GM18870 (cell line): ENCODE measurements around the gene ALDH1B1.
"Not testable (repeated sequence)": the region's sequence is repeated elsewhere in the genome, so short reads cannot be mapped to it uniquely, and the experiment has no call there.

ENCODE experiments used
- ATAC-seq: cut with Tn5 transposase; IDR thresholded peaks from one replicate; pipeline ENCODE4 v1.9.1; 2021; ENCODE audit warnings: moderate library complexity; ENCODE audit not compliant: unreplicated experiment

The ALDH1B1 gene

DNA sequence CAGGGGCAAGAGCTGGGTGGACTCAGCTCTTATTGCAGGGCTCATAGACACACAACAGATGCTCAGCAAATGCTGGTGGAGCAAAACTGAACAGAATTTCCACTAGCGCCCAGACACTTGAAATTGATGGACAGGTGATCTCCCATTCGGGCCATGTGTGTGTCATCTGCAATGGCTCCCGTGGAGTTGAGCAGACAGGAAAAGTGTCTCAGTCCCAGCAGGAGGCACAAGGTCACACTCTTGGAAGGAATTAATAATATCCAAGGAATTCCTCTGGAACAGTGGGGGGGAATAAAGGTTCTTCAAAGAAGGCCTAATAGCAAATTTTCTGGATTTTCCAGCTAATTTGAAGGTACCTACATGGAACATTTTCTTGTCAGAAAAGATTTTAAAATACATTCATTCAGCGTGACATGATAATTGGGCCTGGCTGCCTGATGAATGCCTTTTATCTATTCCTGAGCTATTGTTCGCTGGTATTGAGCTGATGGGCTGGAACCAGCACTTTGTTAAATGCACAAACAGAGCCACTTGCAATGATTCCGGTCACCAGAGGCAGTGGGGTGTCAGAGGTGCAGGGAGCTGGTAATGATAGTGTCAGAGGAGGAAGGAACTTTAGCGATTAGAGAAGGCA, 31.5 kb upstream of the ALDH1B1 start:
- ATAC-seq, result no peak

DNA sequence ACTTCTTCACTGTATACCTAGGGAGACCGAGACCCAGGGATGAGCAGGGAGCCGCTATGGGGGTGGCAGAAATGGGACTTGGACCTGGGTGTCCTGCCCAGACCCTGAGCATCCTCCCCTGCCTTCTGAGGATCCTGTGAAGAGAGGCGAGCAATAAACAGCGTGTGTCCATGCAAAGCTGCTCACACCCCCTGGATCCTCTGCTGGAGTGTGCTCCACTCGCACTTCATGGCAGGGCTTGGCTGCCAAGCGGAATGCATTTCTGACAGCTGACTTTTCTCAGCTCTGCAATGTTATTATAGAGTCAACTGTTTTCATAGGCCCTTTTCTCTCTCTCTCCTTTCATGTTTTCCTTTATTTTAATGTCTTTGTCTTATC, 31.0 kb upstream of the ALDH1B1 start:
- no peak for ATAC-seq

DNA sequence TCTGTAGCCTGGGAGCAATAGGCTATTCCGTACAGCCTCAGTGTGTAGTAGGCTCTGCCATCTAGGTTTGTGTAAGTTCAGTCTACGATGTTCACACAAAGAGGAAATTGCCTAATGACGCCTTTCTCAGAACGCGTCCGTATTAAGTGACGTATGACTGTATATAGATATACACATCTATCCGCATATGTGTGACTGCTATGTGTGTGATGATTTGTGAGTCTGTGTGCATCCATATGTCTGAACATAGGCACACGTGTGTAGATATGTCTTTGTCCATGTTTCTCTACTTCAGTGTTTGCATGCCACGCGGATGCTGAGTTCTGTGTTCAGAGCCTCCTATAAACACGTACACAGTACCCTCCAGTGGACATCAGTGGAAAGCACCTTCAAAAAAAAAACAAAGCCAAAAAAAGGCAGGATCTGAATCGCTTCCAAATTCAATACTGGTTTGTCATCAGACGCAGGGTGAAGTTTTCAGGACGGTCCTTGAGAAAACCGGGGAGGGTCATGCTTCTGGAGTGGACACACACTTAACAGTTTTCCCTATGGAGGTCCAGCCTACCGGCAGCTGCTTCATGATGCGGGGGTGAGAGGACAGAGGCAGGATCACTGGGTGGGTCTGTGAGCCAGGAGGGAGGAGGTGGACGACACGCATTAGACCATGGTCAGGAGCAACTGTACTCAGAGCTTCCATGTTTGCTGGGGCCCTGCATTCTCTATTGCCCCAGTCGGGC, 29.5 kb upstream of the ALDH1B1 start:
- no peak for ATAC-seq

DNA sequence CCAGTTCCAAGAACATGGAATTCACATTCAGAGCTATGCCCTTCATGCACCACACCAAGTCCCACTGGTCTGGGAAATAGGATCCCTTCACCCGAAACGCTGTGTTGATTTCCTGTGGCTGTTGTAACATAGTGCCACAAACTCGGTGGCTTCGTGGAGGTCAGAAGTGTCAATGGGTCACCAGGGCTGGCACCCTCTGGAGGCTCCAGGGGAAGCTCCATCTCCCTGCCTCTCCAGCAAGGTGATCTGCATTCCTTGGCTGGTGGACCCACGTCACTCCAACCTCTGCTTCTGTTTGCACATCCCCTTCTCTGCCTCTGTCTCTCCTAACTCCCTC, 28.9 kb upstream of the ALDH1B1 start:
- ATAC-seq, result no peak

DNA sequence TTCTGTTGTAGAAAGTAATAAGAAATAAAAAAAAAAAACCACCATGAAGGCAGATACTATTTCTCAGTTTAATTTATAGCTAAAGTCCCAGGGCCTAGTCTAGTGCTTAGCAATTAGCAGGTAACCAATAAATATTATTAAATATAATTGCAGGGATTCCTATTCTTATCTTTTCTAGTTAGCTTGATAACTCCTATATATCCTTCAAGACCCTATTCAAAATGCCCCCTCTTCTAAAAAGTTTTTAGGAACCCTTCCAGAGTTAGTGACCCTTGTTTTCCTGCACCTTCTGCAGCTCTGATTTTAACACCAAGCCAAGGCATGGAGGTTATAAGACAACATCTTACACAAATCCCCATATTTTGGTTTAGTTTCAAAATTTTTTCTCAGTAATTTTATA, 24.6 kb upstream of the ALDH1B1 start:
- no peak for ATAC-seq

DNA sequence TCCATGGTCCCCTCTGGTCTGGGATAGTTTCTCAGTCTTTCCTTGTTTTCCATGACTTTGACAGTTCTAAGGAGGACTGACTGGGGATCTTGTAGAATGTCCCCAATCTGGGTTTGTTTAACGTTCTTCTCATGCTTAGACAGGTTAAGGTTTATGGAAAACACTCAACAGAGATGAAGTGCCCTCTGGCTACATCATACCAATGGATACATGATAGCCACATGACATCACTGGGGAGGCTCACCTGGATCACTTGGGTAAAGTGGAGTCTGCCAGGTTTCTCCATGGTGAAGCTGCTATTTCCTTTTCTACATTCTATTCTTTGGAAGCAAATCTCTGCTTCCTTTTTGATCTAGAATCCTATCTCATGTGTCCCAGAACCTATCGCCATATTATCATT, 23.8 kb upstream of the ALDH1B1 start:
- ATAC-seq, result no peak

DNA sequence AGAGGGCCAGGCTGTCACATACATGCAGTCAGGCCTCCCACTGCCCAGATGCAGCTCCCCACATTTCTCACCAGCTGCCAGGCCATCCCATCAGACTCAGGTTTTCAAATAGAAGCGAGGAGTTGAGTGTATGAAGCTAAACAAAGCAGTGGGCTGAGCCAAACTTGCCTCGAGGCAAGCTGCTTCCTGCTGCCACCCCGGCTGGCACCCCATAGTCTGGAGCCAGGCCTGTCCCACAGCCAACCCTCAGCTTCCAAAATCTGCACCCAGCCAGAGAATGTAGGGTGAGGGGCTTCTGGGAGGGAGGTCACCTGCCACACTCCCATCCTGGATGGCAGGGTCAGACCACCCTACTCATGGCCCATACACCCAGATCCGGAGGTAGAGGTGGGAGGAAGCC, 22.3 kb upstream of the ALDH1B1 start:
- no peak for ATAC-seq

DNA sequence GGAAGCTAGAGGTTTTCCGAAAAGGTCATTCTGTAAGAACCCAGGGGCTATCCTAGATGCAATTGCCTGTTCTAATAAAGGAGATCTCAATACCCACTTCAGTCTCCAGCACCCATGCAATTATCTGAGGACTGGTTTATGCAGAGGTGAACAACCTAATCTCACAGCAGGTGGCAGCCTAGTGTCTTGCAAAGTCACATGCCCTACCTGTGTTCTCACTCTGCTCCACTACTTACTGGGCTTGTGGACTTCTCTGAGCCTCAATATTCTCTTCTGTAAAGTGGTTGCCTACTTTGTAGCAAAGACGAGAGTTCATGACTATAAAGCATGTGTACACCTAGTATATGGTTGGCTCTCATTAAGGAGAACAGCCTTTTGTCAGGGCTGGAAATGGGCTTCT, 21.0 kb upstream of the ALDH1B1 start:
- ATAC-seq, result peak; percentile 78

DNA sequence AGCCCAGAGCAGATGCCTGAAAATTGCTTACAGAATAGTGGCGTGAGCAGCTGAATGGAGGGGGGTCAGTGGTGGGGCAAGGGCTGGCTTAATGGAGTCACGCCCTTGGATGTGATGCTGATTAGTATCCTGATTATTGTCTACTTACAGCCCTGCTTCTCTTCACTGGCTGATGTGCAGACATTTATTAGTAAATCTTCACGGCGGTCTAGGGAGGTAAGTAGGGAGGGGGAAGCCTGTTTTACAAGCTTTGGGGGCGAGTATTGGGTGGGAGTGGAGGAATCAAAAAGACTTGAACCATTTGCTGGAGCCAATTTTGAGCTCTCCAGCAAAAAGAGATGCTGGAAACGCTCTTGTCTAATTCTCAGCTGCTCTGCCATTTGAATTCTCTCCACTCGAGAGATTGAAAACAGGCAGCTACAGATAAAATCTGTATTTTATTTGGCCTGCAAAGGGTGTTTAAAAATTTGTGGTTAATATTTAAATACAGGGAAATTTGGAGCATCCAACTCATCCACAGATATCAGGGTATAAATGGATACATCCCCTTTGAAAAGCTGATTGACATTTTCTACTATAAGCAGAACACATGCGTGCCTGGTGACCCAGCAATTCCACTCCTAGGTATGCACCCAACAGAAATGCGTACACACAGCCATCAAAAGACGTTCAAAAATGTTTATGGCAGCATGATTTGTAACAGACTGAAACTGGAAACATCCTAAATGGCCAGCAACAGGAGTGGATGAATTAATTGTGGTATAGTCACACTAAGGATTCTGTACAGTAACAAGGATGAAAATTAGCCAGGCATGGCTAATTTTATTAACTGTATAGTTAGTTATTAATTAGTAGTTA, 19.5 kb upstream of the ALDH1B1 start:
- ATAC-seq, result no peak

DNA sequence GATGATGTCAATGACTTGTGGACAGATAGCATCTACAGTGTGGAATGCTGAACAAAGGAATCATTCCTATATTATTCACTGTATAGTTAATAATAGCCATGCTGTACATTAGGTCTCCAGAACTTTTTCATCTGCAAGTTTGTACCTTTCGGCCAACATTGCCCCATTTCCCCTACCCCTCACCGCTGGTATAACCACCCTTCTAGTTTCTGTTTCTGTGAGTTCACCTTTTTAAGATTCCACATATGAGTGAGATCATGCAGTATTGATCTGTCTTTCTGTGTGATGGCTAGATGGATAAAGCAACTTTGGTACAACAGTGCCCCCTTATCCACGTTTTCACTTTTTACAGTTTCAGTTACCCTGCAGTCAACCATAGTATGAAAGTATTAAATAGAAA, 18.8 kb upstream of the ALDH1B1 start:
- no peak for ATAC-seq

DNA sequence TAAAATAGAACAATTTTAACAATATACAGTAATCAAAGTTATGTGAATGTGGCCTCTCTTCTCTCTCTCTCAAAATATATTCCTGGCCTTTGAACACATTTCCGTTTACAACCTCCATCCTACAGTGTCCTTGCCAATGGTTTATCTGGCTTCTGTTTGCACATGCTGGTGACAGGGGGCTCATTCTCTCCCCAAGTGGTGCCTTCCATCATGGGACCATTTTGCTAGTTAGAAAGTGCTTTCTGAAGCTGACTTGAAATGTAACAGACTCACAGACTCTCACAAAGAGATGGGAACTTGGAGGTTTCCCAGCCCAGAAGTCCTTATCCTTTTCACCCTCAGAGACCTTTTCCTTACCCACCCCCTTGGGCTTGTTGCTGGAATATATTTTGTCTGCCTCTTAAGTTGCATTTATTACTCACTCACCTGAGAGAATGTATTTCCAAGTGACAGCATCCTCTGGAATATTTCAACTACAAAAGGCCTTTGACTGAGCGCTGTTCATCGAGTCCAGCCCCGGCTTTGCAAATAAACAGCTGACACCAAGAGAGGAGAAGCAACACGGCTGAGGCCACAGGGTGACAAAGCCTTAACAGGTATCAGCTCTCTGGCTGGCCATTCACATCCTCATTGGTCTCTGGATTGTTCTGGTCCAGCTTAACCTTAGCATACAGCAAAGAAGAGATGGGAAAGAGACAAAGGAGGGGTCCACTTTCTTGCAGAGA, 17.5 kb upstream of the ALDH1B1 start:
- no peak for ATAC-seq

DNA sequence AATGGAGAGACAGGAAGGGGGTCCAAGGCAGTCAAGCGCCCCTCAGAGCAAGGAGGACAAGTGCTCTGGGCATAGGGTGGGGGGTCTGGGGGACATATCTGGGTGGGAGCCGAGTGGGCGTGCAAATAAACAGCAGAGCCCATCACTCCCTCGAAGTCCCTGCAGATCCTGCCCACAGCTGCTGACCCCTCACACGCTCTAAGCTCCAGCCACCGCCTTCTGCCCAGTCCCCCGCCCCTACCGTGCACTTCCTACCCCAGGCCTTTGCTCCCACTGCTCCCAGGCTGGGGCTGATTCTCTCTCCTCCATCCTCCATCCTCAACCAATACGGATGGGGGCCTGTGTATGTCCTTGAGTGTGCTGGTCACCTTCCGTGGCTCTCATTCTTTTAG, 16.9 kb upstream of the ALDH1B1 start:
- ATAC-seq, result no peak

DNA sequence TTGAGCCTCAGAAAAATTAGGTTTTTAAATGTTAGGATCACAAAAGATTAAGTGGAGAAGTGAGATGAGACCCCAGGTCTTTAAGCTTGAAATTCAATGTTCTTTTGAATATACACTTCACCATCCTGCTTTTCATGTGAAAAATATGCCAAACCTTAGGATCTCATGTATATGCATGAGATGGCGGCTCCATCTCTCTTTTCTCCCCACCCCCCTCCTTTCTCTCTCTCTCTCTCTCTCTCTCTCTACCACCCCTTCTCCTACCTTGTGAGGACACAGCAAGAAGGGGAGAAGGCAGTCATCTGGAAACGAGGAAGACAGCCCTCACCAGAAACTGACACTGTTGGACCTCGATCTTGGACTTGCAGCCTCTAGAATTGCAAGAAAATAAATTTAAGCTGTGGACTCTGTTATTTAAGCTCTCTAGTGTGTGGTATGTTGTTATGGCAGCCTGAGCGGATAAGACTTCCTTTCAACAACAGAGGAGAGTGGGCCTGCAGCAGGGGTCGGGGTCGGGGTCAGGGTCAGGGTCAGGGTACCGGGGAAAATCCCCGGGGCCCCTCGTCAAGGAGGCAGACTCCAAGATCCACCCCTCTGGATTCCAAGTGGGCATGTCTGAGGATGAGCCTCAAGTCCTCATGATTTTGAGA, 16.4 kb upstream of the ALDH1B1 start:
- no peak for ATAC-seq

DNA sequence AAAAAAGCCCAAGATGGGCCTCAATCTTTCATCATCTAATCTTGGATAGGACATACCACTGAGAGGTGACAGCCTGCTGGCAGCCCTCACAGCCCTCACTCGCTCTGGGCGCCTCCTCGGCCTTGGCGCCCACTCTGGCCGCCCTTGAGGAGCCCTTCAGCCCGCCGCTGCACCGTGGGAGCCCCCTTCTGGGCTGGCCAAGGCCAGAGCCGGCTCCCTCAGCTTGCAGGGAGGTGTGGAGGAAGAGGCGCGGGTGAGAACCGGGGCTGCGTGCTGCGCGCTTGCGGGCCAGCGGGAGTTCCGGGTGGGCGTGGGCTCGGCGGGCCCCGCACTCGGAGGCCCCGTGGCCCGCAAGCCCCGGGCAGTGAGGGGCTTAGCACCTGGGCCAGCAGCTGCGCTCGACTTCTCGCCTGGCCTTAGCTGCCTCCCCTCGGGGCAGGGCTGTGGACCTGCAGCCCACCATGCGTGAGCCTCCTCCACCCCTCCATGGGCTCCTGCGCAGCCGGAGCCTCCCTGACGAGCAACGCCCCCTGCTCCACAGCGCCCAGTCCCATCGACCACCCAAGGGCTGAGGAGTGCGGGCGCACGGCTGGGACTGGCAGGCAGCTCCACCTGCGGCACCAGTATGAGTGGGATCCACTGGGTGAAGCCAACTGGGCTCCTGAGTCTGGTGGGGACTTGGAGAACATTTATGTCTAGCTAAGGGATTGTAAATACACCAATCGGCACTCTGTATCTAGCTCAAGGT, 15.0 kb upstream of the ALDH1B1 start:
- not testable (repeated sequence) for ATAC-seq

DNA sequence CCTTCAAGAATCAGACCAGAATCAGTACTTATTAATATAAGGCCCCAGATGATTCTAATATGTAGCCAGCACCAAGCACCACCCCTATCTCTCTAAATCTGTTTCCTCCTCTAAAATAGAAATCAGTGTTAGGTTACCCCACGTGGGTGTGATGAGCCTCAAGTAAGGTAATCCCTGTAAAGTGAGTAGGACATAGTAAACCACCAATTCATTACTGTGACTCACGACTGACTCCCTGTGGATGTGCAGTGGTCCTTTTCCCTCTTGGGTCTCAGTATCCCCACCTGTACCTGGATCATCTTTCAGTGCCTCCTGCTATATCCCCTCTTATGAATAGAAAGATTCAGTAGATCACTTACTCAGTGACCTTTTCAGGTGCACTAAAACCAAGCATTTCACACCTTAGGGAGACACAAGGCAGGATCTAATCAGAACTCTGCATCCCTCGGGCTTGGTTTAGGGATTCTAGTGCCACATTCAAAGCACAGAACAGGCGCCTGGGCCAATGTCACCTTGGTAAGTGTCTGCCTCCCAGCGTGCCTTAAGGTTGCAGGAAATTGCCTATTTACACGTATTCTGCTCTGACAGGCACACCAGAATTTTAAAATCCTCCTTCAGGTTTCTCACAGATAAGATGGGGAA, 12.2 kb upstream of the ALDH1B1 start:
- ATAC-seq, result no peak

DNA sequence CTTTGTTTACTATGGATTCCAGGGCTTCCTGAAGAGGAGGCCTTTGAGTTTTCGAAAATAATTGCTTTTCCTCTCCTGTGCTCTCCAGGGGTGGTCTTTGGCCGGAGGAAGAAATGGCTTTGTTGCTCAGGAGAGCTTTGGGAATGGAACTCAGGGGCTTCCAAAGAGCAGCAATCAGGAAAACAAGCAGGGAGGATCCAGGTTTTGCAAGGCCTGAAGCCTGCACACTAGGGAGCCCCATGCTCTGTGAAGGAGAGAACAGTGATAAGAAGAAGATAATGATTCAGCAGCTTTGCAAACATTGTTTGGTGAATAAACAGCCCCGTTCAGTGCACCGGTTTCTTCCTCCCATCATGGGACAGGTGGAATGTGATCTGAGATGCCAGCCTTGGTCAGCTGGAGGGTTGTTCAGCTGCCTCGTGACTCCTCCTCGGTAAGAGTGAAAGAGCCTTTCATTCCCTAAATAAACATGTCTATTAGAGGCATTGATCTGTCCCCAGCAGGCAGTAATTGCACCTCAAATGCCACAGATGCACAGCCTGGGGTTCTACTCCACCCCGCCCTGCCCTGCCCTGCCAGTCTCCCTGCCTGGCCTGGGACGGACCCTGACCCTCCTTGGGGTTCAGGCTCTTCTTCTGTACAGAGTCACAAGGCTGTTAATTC, 11.5 kb upstream of the ALDH1B1 start:
- no peak for ATAC-seq

DNA sequence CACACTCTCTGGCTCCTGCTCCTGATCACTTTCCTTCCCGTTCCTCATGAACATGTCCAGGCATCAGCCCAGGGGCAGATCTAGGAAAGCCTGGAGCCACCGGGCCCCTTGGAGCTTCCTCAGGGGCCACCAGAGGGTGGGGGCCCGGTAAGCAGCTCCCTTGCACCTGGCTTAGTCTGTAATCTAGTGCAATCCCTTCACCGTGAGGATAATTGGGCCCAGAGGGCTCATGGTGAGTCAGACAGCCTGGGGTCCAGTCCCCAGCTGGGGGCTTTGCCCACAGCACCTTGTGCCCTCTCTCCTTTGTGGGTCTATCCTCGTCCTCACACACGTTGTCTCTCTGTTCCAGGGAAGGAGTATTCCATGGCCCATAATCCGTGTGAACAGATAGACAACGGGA, 10.4 kb upstream of the ALDH1B1 start:
- ATAC-seq, result no peak

DNA sequence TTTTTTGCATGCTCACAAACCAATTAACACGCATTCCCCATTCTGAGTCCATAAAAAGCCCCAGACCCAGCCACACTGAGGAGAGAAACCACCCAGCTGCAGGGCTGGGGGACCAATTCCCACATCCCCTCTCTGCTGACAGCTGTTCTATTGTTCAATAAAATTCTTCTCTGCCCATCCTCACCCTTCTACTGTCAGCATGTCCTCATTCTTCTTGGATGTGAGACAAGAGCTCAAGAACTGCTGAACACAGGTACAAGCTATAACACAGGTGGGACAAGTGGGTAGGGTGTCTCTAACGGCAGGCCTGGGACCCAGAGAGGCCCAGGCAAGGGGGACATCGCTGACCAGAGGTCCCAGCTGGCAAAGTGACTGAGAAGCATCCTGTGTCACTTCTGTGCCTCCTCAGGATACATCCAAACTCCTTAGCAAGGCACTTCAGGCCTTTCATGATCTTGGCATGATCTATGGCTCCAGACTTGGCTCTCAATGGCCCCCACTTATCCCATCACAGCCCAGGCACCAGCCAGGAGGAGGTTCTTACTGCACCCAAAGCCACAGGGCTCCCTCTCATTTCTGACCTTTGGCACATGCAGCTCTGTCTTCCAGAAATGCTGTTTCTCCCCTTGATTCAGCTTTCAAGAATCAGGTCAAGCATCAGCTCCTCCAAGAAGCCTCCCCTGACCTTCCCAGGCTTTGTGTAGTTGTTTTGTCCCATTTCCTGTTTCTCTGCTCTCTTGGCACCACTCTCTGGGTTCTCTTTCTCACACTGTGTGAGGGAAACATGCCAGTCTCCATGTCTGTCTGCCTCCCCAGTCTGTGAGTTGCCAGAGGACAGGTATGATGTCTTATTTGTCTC, 7.3 kb upstream of the ALDH1B1 start:
- ATAC-seq, result no peak
